OCI-LY1 (cell line): Measurements from ENCODE around the gene GDPD4.

Source experiments
- CTCF ChIP-seq: fragments of 200-600 bp; sonication (generic), shearing (Covaris generic); IDR thresholded peaks from 2 replicates; pipeline ENCODE4 v1.5.1; 2017; ENCODE audit warnings: mild to moderate bottlenecking, antibody characterized with exemption, low read length, moderate library complexity, mixed read lengths
- EZH2 ChIP-seq: fragments of 200-600 bp; sonication (generic), shearing (Covaris generic); IDR thresholded peaks from 2 replicates; pipeline ENCODE4 v1.8.0; 2017; ENCODE audit warnings: borderline replicate concordance, mixed run types, mild to moderate bottlenecking, antibody characterized with exemption, low read length, moderate library complexity, mixed read lengths

- TF ChIP-seq CTCF (no peak), EZH2 (no peak)
Observed at GRCh38 chr11:77167111-77167626, 134.3 kb downstream of the GDPD4 start.
